ENCODE data around the gene GIMAP6.

GRCh38 chr7:150675714-150676113 is 43.5 kb upstream of the GIMAP6 start:
- TF ChIP-seq EZH2phosphoT487 (IDR thresholded peaks at IDR 0.05; ENCODE audit: insufficient read depth, low read depth) (no peak), EZH2 (IDR thresholded peaks at IDR 0.05; ENCODE audit: insufficient read depth, poor library complexity, severe bottlenecking) (no peak)

Measured in GM23248 (cell line).